Measurements from ENCODE around the gene GUCA2B. TPM values are rescaled to one million over a fixed set of nuclear protein-coding genes. Genes with fewer than 3 reads are reported as not detected.

GUCA2B gene
- total and polyA plus RNA-seq, 12 donors: not detected

DNA sequence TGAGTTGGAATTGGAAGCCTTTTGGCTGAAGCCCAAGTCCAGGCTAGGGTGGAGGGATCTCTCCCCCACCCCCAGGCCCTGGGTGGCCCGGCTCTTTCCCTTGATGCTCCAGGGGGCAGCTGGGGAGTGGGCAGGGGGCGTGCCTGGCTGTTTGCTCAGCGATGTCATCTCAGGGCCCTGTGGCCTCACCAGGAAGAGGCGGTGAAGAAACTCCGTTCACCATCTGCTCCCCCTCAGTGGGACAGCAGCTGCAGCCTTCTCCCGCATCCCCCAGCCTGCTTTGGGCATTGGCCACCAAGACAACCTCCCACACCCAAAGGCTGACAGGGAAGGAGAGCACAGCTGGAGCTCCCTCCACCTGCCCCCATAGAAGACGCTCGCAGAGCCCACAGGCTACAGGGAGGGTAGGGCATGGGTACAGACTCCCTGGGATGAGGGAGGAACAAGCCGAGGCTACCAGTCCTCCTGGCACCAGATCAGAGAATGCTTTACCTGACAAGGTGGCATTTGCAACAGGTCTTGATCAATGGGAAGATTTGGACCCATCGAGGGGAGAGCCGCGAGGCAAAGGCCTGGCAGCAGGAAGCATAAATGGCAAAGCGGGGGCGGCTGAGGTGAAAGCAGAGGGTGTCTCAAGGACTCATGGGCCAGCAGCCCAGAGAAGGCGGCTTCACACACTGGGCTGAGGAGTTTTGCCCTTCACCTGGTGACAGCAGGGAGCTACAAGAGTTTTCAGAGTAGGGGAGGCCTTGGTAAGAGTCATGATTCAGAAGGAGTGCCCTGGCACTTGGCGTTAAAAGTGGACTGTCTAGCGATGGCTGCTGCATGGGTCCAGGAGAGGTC, 17.8 kb downstream of the GUCA2B start:
- TF ChIP-seq POLR2A (IDR thresholded peaks at IDR 0.05): no peak
- TF ChIP-seq, protein P1, sequence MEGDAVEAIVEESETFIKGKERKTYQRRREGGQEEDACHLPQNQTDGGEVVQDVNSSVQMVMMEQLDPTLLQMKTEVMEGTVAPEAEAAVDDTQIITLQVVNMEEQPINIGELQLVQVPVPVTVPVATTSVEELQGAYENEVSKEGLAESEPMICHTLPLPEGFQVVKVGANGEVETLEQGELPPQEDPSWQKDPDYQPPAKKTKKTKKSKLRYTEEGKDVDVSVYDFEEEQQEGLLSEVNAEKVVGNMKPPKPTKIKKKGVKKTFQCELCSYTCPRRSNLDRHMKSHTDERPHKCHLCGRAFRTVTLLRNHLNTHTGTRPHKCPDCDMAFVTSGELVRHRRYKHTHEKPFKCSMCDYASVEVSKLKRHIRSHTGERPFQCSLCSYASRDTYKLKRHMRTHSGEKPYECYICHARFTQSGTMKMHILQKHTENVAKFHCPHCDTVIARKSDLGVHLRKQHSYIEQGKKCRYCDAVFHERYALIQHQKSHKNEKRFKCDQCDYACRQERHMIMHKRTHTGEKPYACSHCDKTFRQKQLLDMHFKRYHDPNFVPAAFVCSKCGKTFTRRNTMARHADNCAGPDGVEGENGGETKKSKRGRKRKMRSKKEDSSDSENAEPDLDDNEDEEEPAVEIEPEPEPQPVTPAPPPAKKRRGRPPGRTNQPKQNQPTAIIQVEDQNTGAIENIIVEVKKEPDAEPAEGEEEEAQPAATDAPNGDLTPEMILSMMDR (IDR thresholded peaks at IDR 0.05): no peak
- 29 to 63% (median 58%) methylated on average over 12 to 17 of the region's 17 CpGs for WGBS, 4 donors
- intact Hi-C loops (cut with DNase I): loop anchor here (10.0 kb wide), 2 partner anchors 164 to 294 kb away; partner anchors contain the start of genes CCDC30 (in 1 of the 2) and FOXJ3 (in 1 of the 2)
- no peaks in the 10 kb centered on the region for H3K9me3 ChIP-seq (replicated peaks in 1 of 3)
- peak in 5 of 7 donors; percentile 37 to 77 (median 59) for DNase-seq
- H3K4me3 ChIP-seq: no peak overlapping the region
- H3K36me3 ChIP-seq (replicated peaks in 1 of 2): no peaks in the 10 kb centered on the region
- no peaks in the 10 kb centered on the region for H3K27me3 ChIP-seq
- peak overlapping the region in 3 of 5 donors; percentile 67 to 79 (median 78) for H3K27ac ChIP-seq
- H3K4me1 ChIP-seq (replicated peaks in 1 of 2): peaks cover 21 to 29% of the 10 kb centered on the region in 2 donors

DNA sequence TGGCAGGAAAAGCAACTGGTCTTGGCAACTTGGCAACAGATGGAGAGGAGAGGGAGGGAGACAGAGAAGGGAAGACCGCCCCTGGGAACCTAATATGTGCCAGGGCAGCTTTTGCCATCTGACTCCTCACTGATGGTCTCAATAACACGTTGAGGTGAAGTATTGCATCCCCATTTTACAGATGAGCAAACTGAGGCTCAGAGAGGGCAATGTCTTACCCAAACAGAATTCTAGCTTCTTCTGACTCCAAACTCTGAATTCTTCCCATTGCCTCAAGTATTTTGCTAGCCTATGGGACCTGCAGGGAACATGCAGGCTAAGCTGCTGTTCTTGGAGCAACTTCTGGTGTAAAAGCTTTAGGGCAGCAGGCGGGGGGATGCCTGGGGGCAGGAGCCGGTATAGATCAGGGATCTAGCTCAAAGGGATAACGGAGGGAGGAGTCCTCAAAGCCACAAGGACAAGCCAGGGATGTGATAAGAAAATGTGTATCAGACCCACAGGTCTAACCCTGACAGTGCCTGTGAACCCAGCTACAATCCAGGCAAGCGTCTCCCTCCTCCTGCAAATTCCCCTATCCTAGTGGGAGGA, 18.6 kb downstream of the GUCA2B start:
- TF ChIP-seq POLR2A (IDR thresholded peaks at IDR 0.05): no peak
- TF ChIP-seq, protein P1 (IDR thresholded peaks at IDR 0.05): no peak
- intact Hi-C loops (cut with DNase I): loop anchor here (10.0 kb wide), 2 partner anchors 163 to 293 kb away; partner anchors contain the start of genes CCDC30 (in 1 of the 2) and FOXJ3 (in 1 of the 2)
- peak overlapping the region in 4 of 5 donors; percentile 24 to 79 (median 72) for H3K27ac ChIP-seq

DNA sequence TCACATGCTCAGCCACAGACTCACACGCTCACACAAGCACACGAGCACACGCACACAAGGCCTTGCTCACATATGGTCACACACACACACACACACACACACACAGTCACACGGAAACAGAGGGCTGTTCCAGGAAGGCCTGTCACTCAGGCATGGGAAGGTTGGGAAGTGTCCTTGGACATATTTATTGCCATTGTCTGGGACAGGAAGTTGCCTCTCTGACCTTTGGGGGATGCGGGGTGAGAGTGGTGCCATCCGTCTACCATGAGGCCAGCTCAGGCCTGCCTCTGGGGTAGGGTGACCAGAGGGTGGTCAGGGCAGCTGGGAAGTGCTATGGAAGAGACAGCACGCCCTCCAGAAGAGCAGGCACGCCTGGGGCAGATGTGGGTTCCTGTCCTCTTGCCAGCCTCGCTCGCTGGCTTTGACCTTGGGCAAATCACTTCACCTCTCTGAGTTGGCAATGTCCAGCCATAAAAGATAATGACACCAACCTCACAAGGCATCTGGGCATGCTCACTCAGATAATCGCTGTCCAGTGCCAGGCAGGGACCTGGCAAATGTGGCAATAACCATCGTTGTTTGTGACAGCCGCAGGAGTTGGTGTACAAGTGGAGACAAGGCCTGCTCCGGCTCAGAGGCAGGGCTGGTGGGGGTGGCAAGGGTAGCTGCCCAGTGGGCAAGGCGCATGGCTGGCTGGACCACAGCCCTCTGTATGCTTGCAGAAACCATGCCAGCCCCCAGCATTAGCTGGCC, 19.3 kb downstream of the GUCA2B start:
- H3K4me3 ChIP-seq: no peak overlapping the region
- no peaks in the 10 kb centered on the region for H3K9me3 ChIP-seq (replicated peaks in 1 of 3)
- TF ChIP-seq POLR2A (IDR thresholded peaks at IDR 0.05): peak; percentile 13 to 16
- TF ChIP-seq, protein P1 (IDR thresholded peaks at IDR 0.05): no peak
- intact Hi-C loops (cut with DNase I): loop anchor here (10.0 kb wide), 2 partner anchors 162 to 292 kb away; partner anchors contain the start of genes CCDC30 (in 1 of the 2) and FOXJ3 (in 1 of the 2)
- peak; percentile 77 to 91 (median 89) for DNase-seq
- no peaks in the 10 kb centered on the region for H3K27me3 ChIP-seq
- peaks cover 21 to 33% of the 10 kb centered on the region in 2 donors for H3K4me1 ChIP-seq (replicated peaks in 1 of 2)
- H3K27ac ChIP-seq: peak overlapping the region; percentile 3 to 79 (median 67)
- H3K36me3 ChIP-seq (replicated peaks in 1 of 2): no peaks in the 10 kb centered on the region
- WGBS, 4 donors: 19 to 34% (median 28%) methylated on average over 10 to 15 of the region's 15 CpGs

More for the DNA sequence above, 18.6 kb downstream of the GUCA2B start:
- no peaks in the 10 kb centered on the region for H3K9me3 ChIP-seq (replicated peaks in 1 of 3)
- H3K27me3 ChIP-seq: no peaks in the 10 kb centered on the region
- no peaks in the 10 kb centered on the region for H3K36me3 ChIP-seq (replicated peaks in 1 of 2)
- 38 to 60% (median 46%) methylated on average over 6 of the region's 6 CpGs for WGBS, 4 donors
- no peak for DNase-seq
- peaks cover 21 to 29% of the 10 kb centered on the region in 2 donors for H3K4me1 ChIP-seq (replicated peaks in 1 of 2)
- H3K4me3 ChIP-seq: no peak overlapping the region

Data from adrenal gland (tissue), 12 donors.